Measurements from ENCODE around the gene WBP2NL.

Gene WBP2NL

DNA sequence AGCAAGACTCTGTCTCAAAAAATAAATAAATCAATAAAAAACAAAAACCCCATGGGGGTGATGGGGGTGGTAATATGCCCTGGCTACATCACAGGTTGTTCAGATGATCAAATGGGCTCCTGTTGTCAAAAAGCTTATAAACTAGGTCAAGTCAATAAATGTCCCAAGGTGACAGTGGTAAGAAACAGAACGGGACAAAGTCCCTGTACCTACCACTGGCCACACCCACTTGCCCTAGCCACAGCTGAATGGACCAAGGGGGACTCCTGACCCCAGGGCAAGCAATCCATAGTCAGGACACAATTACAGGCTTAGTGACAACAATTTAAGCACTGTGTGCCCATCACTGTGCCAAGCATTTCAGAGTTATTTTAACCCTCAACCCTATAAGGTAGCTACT, 66.0 kb downstream of the WBP2NL start:
- no peak overlapping the region for H3K4me2 ChIP-seq (ENCODE audit: insufficient read depth, low read length, poor library complexity, severe bottlenecking)
- no peak overlapping the region for H2BK15ac ChIP-seq (ENCODE audit: low read length)
- no peak overlapping the region for H3K27ac ChIP-seq (replicated peaks; ENCODE audit: low read length)
- no peak overlapping the region for H3K9ac ChIP-seq (ENCODE audit: low read depth, low read length, poor library complexity)
- no peak overlapping the region for H4K91ac ChIP-seq (ENCODE audit: low read depth, low read length, poor library complexity)
- H3K9me3 ChIP-seq (replicated peaks in 1 of 2; ENCODE audit: control insufficient read depth in 2 of 2, insufficient read depth in 1 of 2, low read depth in 1 of 2, low read length in 2 of 2) = peaks cover 0 to 3% of the 10 kb centered on the region in 2 donors
- no peak overlapping the region for H2BK120ac ChIP-seq (ENCODE audit: low read depth, low read length)
- no peak for DNase-seq (ENCODE audit: low spot score)
- H2AFZ ChIP-seq (ENCODE audit: low read length) = no peak overlapping the region
- peaks cover 2% of the 10 kb centered on the region for H3K79me1 ChIP-seq (ENCODE audit: low read depth, low read length)
- H3K23ac ChIP-seq (ENCODE audit: low read depth, low read length, poor library complexity) = no peak overlapping the region
- H3K4me3 ChIP-seq (ENCODE audit: low read length in 2 of 2) = no peak overlapping the region
- H2BK5ac ChIP-seq (ENCODE audit: low read length) = no peak overlapping the region
- H3K4me1 ChIP-seq (ENCODE audit: control insufficient read depth in 2 of 2, insufficient read depth in 1 of 2, low read depth in 1 of 2, low read length in 2 of 2) = peaks cover under 1 to 13% of the 10 kb centered on the region in 2 donors
- H4K8ac ChIP-seq (ENCODE audit: low read depth, low read length) = no peak overlapping the region
- H3K18ac ChIP-seq (ENCODE audit: low read length) = no peak overlapping the region
- H3K14ac ChIP-seq (ENCODE audit: low read length) = no peak overlapping the region
- H3K27me3 ChIP-seq (ENCODE audit: control insufficient read depth in 3 of 3, insufficient read depth in 3 of 3, low read depth in 1 of 3, low read length in 3 of 3) = no peaks in the 10 kb centered on the region
- no peak overlapping the region for H2BK12ac ChIP-seq (ENCODE audit: low read length)
- no peak overlapping the region for H2AK5ac ChIP-seq (ENCODE audit: low read depth, low read length)
- no CpG with 5 or more reads among the region's 1 CpG for WGBS, 2 donors (ENCODE audit: extremely low coverage in 2 of 2, insufficient read length in 2 of 2, insufficient replicate concordance in 1 of 2)
- peaks cover 28 to 65% of the 10 kb centered on the region in 2 donors for H3K36me3 ChIP-seq (replicated peaks in 1 of 2; ENCODE audit: control insufficient read depth in 2 of 2, insufficient read depth in 2 of 2, low read length in 2 of 2)
- H3K4ac ChIP-seq (ENCODE audit: low read length) = no peak overlapping the region

DNA sequence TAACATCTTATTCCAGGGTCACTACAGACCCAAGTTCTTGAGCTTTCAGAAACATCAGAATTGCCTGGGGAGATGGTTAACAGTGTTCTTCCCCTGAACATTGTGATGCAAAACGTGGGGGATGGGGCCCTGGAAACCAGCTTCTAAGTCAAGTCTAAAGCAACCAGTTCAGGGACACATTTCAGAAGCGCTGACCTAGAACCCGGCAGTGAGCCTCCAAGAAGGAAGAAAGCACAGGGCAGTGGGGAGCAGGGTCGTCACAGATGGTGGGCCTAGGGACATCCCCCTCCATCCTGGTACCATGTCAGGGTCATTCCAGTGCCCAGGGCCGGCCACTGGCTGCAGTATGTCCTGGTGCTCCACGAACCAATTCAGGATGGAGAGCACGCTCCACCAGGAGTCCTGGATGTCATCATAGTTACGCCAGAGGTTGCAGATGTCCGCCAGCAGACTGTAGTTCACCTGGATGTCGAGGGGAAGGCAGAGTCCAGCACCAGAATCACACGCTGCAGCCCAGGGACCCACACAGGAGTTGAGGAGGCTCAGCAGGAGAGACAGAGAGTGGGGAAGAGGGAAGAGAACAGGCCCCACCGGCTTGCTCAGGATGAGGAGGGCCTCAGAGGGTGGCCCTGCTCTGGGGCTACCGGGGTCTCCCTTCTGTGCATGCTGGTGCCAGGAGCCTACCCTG, 67.0 kb downstream of the WBP2NL start:
- Histone ChIP-seq H4K91ac (ENCODE audit: low read depth, low read length, poor library complexity) (no peak overlapping the region), H3K23ac (ENCODE audit: low read depth, low read length, poor library complexity) (no peak overlapping the region), H3K4ac (ENCODE audit: low read length) (no peak overlapping the region), H3K4me3 (ENCODE audit: low read length in 2 of 2) (no peak overlapping the region), H4K8ac (ENCODE audit: low read depth, low read length) (no peak overlapping the region), H2BK15ac (ENCODE audit: low read length) (no peak overlapping the region), H2BK120ac (ENCODE audit: low read depth, low read length) (no peak overlapping the region), H3K27ac (replicated peaks; ENCODE audit: low read length) (no peak overlapping the region), H3K9ac (ENCODE audit: low read depth, low read length, poor library complexity) (no peak overlapping the region), H2AFZ (ENCODE audit: low read length) (no peak overlapping the region), H3K18ac (ENCODE audit: low read length) (no peak overlapping the region), H3K27me3 (ENCODE audit: control insufficient read depth in 3 of 3, insufficient read depth in 3 of 3, low read depth in 1 of 3, low read length in 3 of 3) (no peaks in the 10 kb centered on the region), H3K14ac (ENCODE audit: low read length) (no peak overlapping the region), H2BK12ac (ENCODE audit: low read length) (no peak overlapping the region), H2AK5ac (ENCODE audit: low read depth, low read length) (no peak overlapping the region), H2BK5ac (ENCODE audit: low read length) (no peak overlapping the region), H3K79me1 (ENCODE audit: low read depth, low read length) (peaks cover 2% of the 10 kb centered on the region), H3K4me1 (ENCODE audit: control insufficient read depth in 2 of 2, insufficient read depth in 1 of 2, low read depth in 1 of 2, low read length in 2 of 2) (peaks cover 3 to 18% of the 10 kb centered on the region in 2 donors), H3K4me2 (ENCODE audit: insufficient read depth, low read length, poor library complexity, severe bottlenecking) (no peak overlapping the region), H3K36me3 (replicated peaks in 1 of 2; ENCODE audit: control insufficient read depth in 2 of 2, insufficient read depth in 2 of 2, low read length in 2 of 2) (peaks cover 24 to 56% of the 10 kb centered on the region in 2 donors), H3K9me3 (replicated peaks in 1 of 2; ENCODE audit: control insufficient read depth in 2 of 2, insufficient read depth in 1 of 2, low read depth in 1 of 2, low read length in 2 of 2) (no peaks in the 10 kb centered on the region)
- no peak for DNase-seq (ENCODE audit: low spot score)
- no CpG with 5 or more reads among the region's 13 CpGs for WGBS, 2 donors (ENCODE audit: extremely low coverage in 2 of 2, insufficient read length in 2 of 2, insufficient replicate concordance in 1 of 2)

DNA sequence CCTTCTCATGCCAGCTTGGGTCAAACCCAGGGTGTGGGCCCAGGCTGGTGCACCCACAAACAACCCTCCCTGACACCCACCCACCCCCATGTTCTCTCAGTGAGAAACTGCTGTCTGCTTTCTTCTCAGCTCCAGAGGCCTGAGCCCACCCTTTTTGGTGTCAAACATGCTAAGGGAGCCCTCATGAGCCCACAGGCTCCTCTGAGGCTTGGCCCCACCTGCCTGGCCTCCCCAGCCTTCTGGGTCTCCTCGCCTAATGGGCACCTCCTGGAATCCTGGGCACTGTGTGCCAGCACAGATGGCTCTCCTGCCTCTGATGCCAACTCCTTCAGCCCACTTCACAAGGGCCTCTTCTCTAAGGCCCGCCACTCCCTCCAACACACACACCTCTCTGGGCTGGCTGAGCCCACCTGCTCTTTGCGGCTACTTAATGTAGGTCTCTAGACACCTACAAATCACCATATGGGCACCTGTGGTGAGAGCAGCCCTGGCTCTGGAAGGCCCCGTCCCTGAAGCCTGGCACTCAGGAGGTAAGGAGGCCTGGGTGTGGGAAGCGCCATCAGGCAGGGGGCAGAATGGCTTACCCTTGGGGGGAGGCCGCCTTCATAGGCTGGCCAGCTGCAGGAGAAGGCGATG, 67.7 kb downstream of the WBP2NL start:
- WGBS, 2 donors (ENCODE audit: extremely low coverage in 2 of 2, insufficient read length in 2 of 2, insufficient replicate concordance in 1 of 2) = no CpG with 5 or more reads among the region's 7 CpGs
- H3K9ac ChIP-seq (ENCODE audit: low read depth, low read length, poor library complexity) = no peak overlapping the region
- H3K79me1 ChIP-seq (ENCODE audit: low read depth, low read length) = peaks cover 2% of the 10 kb centered on the region
- H3K4me2 ChIP-seq (ENCODE audit: insufficient read depth, low read length, poor library complexity, severe bottlenecking) = no peak overlapping the region
- H2BK120ac ChIP-seq (ENCODE audit: low read depth, low read length) = no peak overlapping the region
- H2BK5ac ChIP-seq (ENCODE audit: low read length) = no peak overlapping the region
- no peak overlapping the region for H2AK5ac ChIP-seq (ENCODE audit: low read depth, low read length)
- H2BK15ac ChIP-seq (ENCODE audit: low read length) = no peak overlapping the region
- H3K18ac ChIP-seq (ENCODE audit: low read length) = no peak overlapping the region
- DNase-seq (ENCODE audit: low spot score) = no peak
- peak overlapping the region; percentile 56 for H3K14ac ChIP-seq (ENCODE audit: low read length)
- no peak overlapping the region for H3K4ac ChIP-seq (ENCODE audit: low read length)
- H2BK12ac ChIP-seq (ENCODE audit: low read length) = no peak overlapping the region
- H3K4me1 ChIP-seq (ENCODE audit: control insufficient read depth in 2 of 2, insufficient read depth in 1 of 2, low read depth in 1 of 2, low read length in 2 of 2) = peaks cover 8 to 21% of the 10 kb centered on the region in 2 donors
- no peak overlapping the region for H2AFZ ChIP-seq (ENCODE audit: low read length)
- H3K23ac ChIP-seq (ENCODE audit: low read depth, low read length, poor library complexity) = no peak overlapping the region
- no peaks in the 10 kb centered on the region for H3K27me3 ChIP-seq (ENCODE audit: control insufficient read depth in 3 of 3, insufficient read depth in 3 of 3, low read depth in 1 of 3, low read length in 3 of 3)
- no peak overlapping the region for H3K4me3 ChIP-seq (ENCODE audit: low read length in 2 of 2)
- no peak overlapping the region for H4K91ac ChIP-seq (ENCODE audit: low read depth, low read length, poor library complexity)
- H3K27ac ChIP-seq (replicated peaks; ENCODE audit: low read length) = no peak overlapping the region
- H3K9me3 ChIP-seq (replicated peaks in 1 of 2; ENCODE audit: control insufficient read depth in 2 of 2, insufficient read depth in 1 of 2, low read depth in 1 of 2, low read length in 2 of 2) = no peaks in the 10 kb centered on the region
- H3K36me3 ChIP-seq (replicated peaks in 1 of 2; ENCODE audit: control insufficient read depth in 2 of 2, insufficient read depth in 2 of 2, low read length in 2 of 2) = peaks cover 19 to 49% of the 10 kb centered on the region in 2 donors
- no peak overlapping the region for H4K8ac ChIP-seq (ENCODE audit: low read depth, low read length)

DNA sequence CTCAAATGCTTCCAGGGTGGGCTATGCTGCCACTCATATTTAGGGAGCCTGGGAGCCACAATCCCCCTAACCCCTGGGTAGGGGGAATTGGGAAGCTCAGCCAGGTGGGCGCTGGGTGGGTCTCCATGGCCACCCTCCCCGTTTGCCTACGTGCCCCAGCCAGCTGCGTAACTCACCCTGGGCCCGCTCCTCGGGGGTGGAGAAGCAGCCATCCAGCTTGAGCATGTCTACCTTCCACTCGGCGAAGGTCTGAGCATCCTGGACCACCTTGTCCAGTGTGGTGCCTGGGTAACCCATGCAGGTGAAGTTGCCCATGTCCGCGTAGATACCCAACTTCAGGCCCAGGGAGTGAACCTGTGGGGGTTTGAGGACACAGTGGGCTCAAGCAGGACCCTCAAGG, 68.3 kb downstream of the WBP2NL start:
- Histone ChIP-seq H3K36me3 (replicated peaks in 1 of 2; ENCODE audit: control insufficient read depth in 2 of 2, insufficient read depth in 2 of 2, low read length in 2 of 2) (peaks cover 18 to 46% of the 10 kb centered on the region in 2 donors), H3K79me1 (ENCODE audit: low read depth, low read length) (peaks cover 2% of the 10 kb centered on the region), H2BK120ac (ENCODE audit: low read depth, low read length) (no peak overlapping the region), H3K9me3 (replicated peaks in 1 of 2; ENCODE audit: control insufficient read depth in 2 of 2, insufficient read depth in 1 of 2, low read depth in 1 of 2, low read length in 2 of 2) (no peaks in the 10 kb centered on the region), H3K18ac (ENCODE audit: low read length) (no peak overlapping the region), H4K8ac (ENCODE audit: low read depth, low read length) (no peak overlapping the region), H3K4ac (ENCODE audit: low read length) (no peak overlapping the region), H3K27me3 (ENCODE audit: control insufficient read depth in 3 of 3, insufficient read depth in 3 of 3, low read depth in 1 of 3, low read length in 3 of 3) (no peaks in the 10 kb centered on the region), H3K9ac (ENCODE audit: low read depth, low read length, poor library complexity) (no peak overlapping the region), H2BK5ac (ENCODE audit: low read length) (no peak overlapping the region), H3K4me3 (ENCODE audit: low read length in 2 of 2) (no peak overlapping the region), H3K4me1 (ENCODE audit: control insufficient read depth in 2 of 2, insufficient read depth in 1 of 2, low read depth in 1 of 2, low read length in 2 of 2) (peaks cover 10 to 23% of the 10 kb centered on the region in 2 donors), H2AFZ (ENCODE audit: low read length) (no peak overlapping the region), H2BK12ac (ENCODE audit: low read length) (no peak overlapping the region), H3K14ac (ENCODE audit: low read length) (no peak overlapping the region), H3K23ac (ENCODE audit: low read depth, low read length, poor library complexity) (no peak overlapping the region), H2AK5ac (ENCODE audit: low read depth, low read length) (no peak overlapping the region), H4K91ac (ENCODE audit: low read depth, low read length, poor library complexity) (no peak overlapping the region), H2BK15ac (ENCODE audit: low read length) (no peak overlapping the region), H3K27ac (replicated peaks; ENCODE audit: low read length) (no peak overlapping the region), H3K4me2 (ENCODE audit: insufficient read depth, low read length, poor library complexity, severe bottlenecking) (no peak overlapping the region)
- no peak for DNase-seq (ENCODE audit: low spot score)
- no CpG with 5 or more reads among the region's 10 CpGs for WGBS, 2 donors (ENCODE audit: extremely low coverage in 2 of 2, insufficient read length in 2 of 2, insufficient replicate concordance in 1 of 2)

Data from neuronal stem cell (in vitro differentiated cells).